H1 (cell line): Measurements from ENCODE around the gene PAWR. TPM values are rescaled to one million over a fixed set of nuclear protein-coding genes. Genes with fewer than 3 reads are reported as not detected.
A peak's percentile ranks its signal among the peaks of the same experiment; 100 is the strongest.

Experiments
- ATF2 ChIP-seq: IDR thresholded peaks from 2 replicates; pipeline ENCODE4 v1.6.1; 2012; ENCODE audit warnings: low read length, inconsistent platforms
- ATF3 ChIP-seq: IDR thresholded peaks from 2 replicates; pipeline ENCODE4 v1.6.1; 2011; ENCODE audit warnings: low read depth, mild to moderate bottlenecking, low read length; ENCODE audit not compliant: insufficient read depth
- EZH2 ChIP-seq: fragments of 200-600 bp; sonication (generic); IDR thresholded peaks from 2 replicates; pipeline ENCODE4 v1.7.1; 2012; ENCODE audit warnings: low read depth, mild to moderate bottlenecking, moderate library complexity, low read length, inconsistent platforms; ENCODE audit not compliant: severe bottlenecking
- POLR2AphosphoS5 ChIP-seq: IDR thresholded peaks from 2 replicates; pipeline ENCODE4 v1.6.1; 2011; ENCODE audit warnings: low read depth, low read length
- RNF2 ChIP-seq: fragments of 200-900, 300-1000 bp; sonication (generic); IDR thresholded peaks from 2 replicates; pipeline ENCODE4 v1.7.1; 2016; ENCODE audit warnings: borderline replicate concordance, low read depth, mild to moderate bottlenecking, antibody characterized with exemption, low read length; ENCODE audit not compliant: poor library complexity, severe bottlenecking; ENCODE audit errors: missing control alignments
- ZNF274 ChIP-seq: IDR thresholded peaks from 2 replicates; pipeline ENCODE4 v1.7.0; 2012; ENCODE audit warnings: low read length, borderline replicate concordance; ENCODE audit errors: extremely low read depth
- polyA plus RNA-seq, 7 experiments: library from polyadenylated mRNA; depleted of rRNA in 3 of 7; stranded (reverse) in 5 of 7; unstranded in 2 of 7; fragments of >200 nt in 5 of 7; fragments of 200-250 nt in 2 of 7; gene quantifications; 1 replicate in 5 of 7; 2 replicates in 1 of 7; 4 replicates in 1 of 7; pipeline versions ENCODE4 v1.2.1 to v1.2.3, GENCODE V29; 2011 to 2013; ENCODE audit warnings: missing spikeins in 2 of 7, mixed read lengths in 2 of 7
- total RNA-seq: library from RNA; stranded (reverse); fragmentation: NEBNext Ultra II Directional; extraction: Animal tissue kit (Norgen Biotek cat#: 25700); gene quantifications from 2 replicates; pipeline ENCODE4 v1.2.1, GENCODE V29; 2021

PAWR gene
- total and polyA plus RNA-seq, 2 of the 8 experiments (the other 6 are each of a cell fraction or from before 2014, with no cell fraction given), result 28.3 to 327 TPM

- TF ChIP-seq ATF3 (no peak), RNF2 (no peak), POLR2AphosphoS5 (peak; percentile 83), EZH2 (no peak), ZNF274 (no peak), ATF2 (no peak)
Measured at GRCh38 chr12:79690638-79691510, at the start of gene PAWR (continued).
